Upper lobe of left lung (tissue), 6 donors: ENCODE results near the gene TTC22. TPM values are rescaled to one million over a fixed set of nuclear protein-coding genes. Genes with fewer than 3 reads are reported as not detected.

ENCODE experiments used
- total RNA-seq, 6 donors: library from RNA; depleted of rRNA in 4 of 6; stranded (reverse); fragments of >200 nt in 4 of 6; gene quantifications; one replicate each; pipeline versions ENCODE4 v1.1.0 to v1.2.1, GENCODE V29; 2016 to 2021
- donor health status: DM: no; HTN: no; CAD: no; lungs with moderate emphysema.
- donor health status: DM: no; HTN: yes; CAD: no; lungs with severe emphysema.

The TTC22 gene
- total RNA-seq, 6 donors from 2014 or later: 6.9 to 15.7 (median 12.1) TPM

Other genes starting within 250 kb of the TTC22 start
- gene FAM151A, start 177.8 kb downstream of the TTC22 start, total RNA-seq: not detected
- 10 to 100 TPM in 2 of 6 donors, 1 to 10 TPM in 4; 1.2 to 10.5 (median 2.2) TPM for gene MROH7, start 159.5 kb downstream of the TTC22 start, total RNA-seq
- 10 to 100 TPM in 5 of 6 donors, 1 to 10 TPM in 1; 6.1 to 28.1 (median 17.0) TPM for gene TTC4, start 85.5 kb downstream of the TTC22 start, total RNA-seq
- 1 to 10 TPM; 1.0 to 4.8 (median 3.9) TPM for gene PARS2, start 36.8 kb downstream of the TTC22 start, total RNA-seq
- 100 to 1,000 TPM; 188 to 863 (median 555) TPM for gene DHCR24, start 85.9 kb upstream of the TTC22 start, total RNA-seq
- 1 to 10 TPM in 5 of 6 donors, not detected in 1; 2.3 to 8.1 (median 2.9) TPM for gene TMEM61, start 179.3 kb upstream of the TTC22 start, total RNA-seq
- under 1 TPM in 2 of 6 donors, not detected in 4; under 0.01 to 0.10 TPM for gene BSND, start 197.6 kb upstream of the TTC22 start, total RNA-seq
- gene PCSK9, start 238.2 kb upstream of the TTC22 start, total RNA-seq: 10 to 100 TPM in 5 of 6 donors, 1 to 10 TPM in 1; 9.4 to 63.9 (median 31.5) TPM